IPS-20b (cell line): Measurements from ENCODE around the gene MMP21.

Experiments used
- H3K27ac ChIP-seq: one replicate; pipeline ENCODE4 v1.5.1; 2013; ENCODE audit warnings: low read length
- H3K27me3 ChIP-seq: 2 replicates; pipeline ENCODE4 v1.6.1; 2013; ENCODE audit warnings: mild to moderate bottlenecking, low read length, inconsistent platforms; ENCODE audit not compliant: insufficient read depth
- H3K36me3 ChIP-seq: 2 replicates; pipeline ENCODE4 v1.6.1; 2013; ENCODE audit warnings: low read depth, mild to moderate bottlenecking, inconsistent platforms, low read length, moderate library complexity; ENCODE audit not compliant: insufficient read depth
- H3K4me1 ChIP-seq: 2 replicates; pipeline ENCODE4 v1.6.1; 2013; ENCODE audit warnings: mild to moderate bottlenecking, control low read depth, inconsistent platforms, low read length, moderate library complexity; ENCODE audit not compliant: insufficient read depth
- H3K4me3 ChIP-seq: 2 replicates; pipeline ENCODE4 v1.5.1; 2013; ENCODE audit warnings: mild to moderate bottlenecking, low read length, inconsistent platforms
- H3K9ac ChIP-seq: 2 replicates; pipeline ENCODE4 v1.6.1; 2013; ENCODE audit warnings: low read depth, mild to moderate bottlenecking, inconsistent platforms, low read length, moderate library complexity
- H3K9me3 ChIP-seq: 2 replicates; pipeline ENCODE4 v1.6.1; 2013; ENCODE audit warnings: mild to moderate bottlenecking, low read depth, low read length, inconsistent platforms; ENCODE audit not compliant: insufficient read depth

The MMP21 gene

DNA sequence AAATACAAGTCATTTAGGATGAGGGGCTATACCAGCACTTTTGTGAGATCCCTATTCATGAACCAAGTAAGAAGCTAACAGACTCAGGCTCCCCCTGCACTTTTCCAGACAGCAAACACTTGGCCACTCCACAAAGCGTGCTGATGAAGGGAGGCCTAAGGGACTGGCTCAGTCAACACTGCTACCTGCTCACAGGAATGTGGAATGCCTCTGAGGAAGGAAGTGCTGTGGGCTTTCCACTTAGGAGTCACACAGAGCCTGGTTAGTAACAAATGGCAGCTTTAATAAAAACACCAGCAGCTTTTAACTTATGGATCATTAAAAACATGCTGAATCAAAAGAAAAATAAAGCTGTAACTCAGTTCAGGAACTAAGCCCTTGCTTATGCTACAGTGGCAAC is 32.4 kb upstream of the MMP21 start:
- H3K36me3 ChIP-seq: peaks cover 70% of the 10 kb centered on the region
- H3K4me1 ChIP-seq: no peaks in the 10 kb centered on the region
- H3K9ac ChIP-seq: no peak overlapping the region
- no peaks in the 10 kb centered on the region for H3K9me3 ChIP-seq
- H3K27ac ChIP-seq: no peak overlapping the region
- no peaks in the 10 kb centered on the region for H3K27me3 ChIP-seq
- H3K4me3 ChIP-seq: no peak overlapping the region

DNA sequence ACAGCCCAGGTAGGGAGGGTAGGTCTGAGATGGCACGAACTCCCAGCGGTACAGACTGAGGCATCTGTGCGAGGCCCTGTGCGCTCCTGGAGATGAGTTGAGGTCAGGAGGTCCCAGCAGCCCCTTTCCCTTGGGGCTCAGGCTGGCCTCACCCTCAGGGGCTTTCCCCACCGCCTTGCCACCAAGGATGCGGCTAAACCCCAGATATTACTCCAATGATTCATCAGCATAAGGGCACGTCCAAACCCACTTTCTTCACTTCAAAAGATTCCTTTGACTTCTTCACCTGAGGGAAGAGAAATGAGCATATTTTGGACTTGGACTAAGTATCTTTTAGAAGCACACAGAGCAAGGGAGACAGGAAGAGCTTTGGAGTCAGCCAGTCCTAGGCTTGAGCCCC is 27.1 kb upstream of the MMP21 start:
- Histone ChIP-seq H3K36me3 (peaks cover 56% of the 10 kb centered on the region), H3K9ac (no peak overlapping the region), H3K27me3 (no peaks in the 10 kb centered on the region), H3K4me1 (no peaks in the 10 kb centered on the region), H3K9me3 (no peaks in the 10 kb centered on the region), H3K27ac (no peak overlapping the region), H3K4me3 (no peak overlapping the region)

DNA sequence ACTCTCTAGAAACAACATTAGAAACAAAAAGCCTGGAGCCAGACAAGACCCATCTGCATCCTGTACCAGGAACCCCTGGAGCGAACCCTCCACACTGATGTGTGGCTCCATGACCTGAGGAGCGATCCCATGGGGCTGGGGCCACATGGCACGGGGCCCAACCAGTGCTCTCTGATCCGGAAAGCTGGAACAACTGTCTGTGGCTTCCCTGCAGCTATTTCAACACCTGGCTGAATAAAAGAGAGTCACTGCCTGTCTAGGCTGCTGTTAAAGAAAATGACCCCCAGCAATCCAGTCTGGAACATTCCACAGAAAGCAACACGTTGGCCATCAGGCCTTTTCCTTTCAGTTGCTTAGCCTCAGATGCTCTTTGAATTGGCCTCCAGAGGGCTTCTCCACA is 26.5 kb upstream of the MMP21 start:
- Histone ChIP-seq H3K9ac (no peak overlapping the region), H3K27ac (no peak overlapping the region), H3K36me3 (peaks cover 56% of the 10 kb centered on the region), H3K4me3 (no peak overlapping the region), H3K4me1 (no peaks in the 10 kb centered on the region), H3K27me3 (no peaks in the 10 kb centered on the region), H3K9me3 (no peaks in the 10 kb centered on the region)

DNA sequence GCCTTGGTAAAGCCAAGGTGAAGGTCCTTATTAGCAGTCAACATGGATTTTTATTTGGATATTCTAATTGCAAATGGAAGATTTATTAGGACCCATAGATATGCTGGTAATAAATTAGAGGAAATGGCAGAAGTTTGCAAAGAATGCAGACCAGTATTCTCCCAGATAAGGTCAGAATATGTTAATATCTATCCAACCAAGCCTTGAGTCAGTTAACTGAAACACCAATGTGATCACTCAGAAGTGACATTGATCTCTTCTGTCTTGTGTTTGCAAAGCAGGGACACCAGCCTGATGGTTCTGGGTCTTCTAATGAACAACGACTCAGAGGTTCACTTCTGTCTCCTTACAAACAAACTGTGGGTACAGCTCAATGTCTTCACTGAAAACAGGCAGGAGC is 26.0 kb upstream of the MMP21 start:
- Histone ChIP-seq H3K9me3 (no peaks in the 10 kb centered on the region), H3K4me1 (no peaks in the 10 kb centered on the region), H3K36me3 (peaks cover 53% of the 10 kb centered on the region), H3K27me3 (no peaks in the 10 kb centered on the region), H3K4me3 (no peak overlapping the region), H3K9ac (no peak overlapping the region), H3K27ac (no peak overlapping the region)

DNA sequence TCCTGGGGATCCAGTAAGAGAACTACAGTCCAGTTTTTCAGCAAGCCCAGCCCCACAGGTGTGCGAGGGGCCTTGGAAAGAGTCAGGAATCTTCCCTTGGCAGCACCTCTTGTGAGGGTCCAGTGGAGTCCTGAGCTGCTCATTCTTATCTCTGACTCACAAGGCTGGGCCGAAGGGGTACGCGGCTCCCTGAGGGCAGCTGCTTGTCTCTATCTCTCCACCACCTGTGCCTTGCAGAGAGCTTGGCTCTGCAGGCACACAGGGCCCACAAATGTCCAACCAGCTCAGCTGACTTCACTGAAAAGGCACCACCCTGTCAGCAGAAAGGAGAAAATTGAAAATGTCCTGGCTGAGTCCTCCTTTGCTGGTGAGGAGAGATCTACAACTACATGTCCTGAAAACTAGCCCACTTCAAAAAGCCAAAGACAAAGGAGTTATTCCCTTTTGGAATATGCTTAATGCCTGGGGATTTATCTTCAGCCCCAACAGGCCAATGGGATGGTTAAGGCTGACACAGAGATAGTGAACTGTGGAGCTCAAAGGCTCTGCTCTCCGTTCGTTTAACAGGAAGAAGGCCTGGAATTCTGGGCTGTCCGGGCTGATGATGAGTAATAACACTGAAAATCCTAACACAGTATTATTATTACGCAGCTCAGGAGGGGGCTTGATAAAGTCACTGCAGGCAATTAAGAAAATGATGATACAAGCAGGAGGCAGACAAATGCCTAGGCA is 24.0 kb upstream of the MMP21 start:
- Histone ChIP-seq H3K4me3 (no peak overlapping the region), H3K9ac (no peak overlapping the region), H3K9me3 (no peaks in the 10 kb centered on the region), H3K4me1 (no peaks in the 10 kb centered on the region), H3K27ac (no peak overlapping the region), H3K27me3 (no peaks in the 10 kb centered on the region), H3K36me3 (peaks cover 40% of the 10 kb centered on the region; the same call in 1 of the 2 replicates)

DNA sequence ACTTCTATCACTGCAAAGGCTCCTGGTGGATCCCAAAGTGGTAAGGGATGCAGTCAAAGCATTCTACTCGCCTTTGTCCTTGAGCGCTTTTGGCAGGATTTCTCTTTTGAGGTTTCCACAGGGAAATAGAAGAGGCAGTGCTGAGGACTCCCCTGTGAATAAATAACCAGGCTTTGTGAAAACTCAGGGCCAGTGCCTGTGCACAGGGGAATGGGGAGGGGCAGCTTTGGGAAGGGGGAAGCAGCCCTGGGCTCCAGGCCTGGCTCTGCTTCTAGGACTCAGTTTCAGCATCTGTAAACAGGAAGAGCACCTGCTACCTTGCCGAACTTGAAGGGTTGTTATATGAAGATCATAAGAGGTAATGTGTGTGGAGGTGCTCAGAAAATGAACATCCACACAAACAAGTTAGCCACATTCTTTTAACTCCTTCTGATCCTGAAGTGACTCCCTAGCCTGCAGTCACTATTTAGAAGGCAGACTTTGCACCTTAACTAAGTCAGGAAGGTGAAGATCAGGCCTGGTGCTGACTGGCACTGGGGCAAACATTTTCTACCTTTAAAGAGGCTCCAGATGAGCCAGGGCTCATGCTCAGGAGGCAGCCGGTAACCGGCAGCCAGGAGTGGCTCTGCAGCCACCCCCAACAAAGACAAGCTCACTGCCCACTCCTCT is 22.5 kb upstream of the MMP21 start:
- no peaks in the 10 kb centered on the region for H3K4me1 ChIP-seq
- H3K36me3 ChIP-seq: peaks cover 46% of the 10 kb centered on the region
- no peaks in the 10 kb centered on the region for H3K27me3 ChIP-seq

DNA sequence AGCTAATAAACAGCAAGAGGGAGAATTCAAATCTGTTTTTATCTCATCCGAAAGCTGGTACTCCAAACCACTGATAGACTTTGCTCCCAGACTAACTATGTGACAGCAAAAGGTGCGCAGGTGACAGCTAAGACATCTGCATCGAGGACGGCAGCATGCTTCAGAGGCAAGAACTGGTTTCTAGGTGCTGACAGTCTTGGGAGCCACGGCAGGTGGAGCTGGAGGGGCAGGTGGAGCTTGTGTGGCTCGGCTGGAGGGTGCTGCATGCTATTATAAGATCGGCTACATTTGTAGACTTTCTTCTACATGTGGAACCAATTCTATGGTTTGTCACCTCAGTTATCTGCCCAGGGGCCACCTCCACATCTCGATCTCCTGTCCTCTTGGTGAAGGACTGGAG is 21.8 kb upstream of the MMP21 start:
- Histone ChIP-seq H3K27me3 (no peaks in the 10 kb centered on the region), H3K36me3 (peaks cover 48% of the 10 kb centered on the region)

More for the DNA sequence above, 22.5 kb upstream of the MMP21 start:
- H3K9me3 ChIP-seq: no peaks in the 10 kb centered on the region
- H3K27ac ChIP-seq: no peak overlapping the region
- H3K4me3 ChIP-seq: no peak overlapping the region
- no peak overlapping the region for H3K9ac ChIP-seq

DNA sequence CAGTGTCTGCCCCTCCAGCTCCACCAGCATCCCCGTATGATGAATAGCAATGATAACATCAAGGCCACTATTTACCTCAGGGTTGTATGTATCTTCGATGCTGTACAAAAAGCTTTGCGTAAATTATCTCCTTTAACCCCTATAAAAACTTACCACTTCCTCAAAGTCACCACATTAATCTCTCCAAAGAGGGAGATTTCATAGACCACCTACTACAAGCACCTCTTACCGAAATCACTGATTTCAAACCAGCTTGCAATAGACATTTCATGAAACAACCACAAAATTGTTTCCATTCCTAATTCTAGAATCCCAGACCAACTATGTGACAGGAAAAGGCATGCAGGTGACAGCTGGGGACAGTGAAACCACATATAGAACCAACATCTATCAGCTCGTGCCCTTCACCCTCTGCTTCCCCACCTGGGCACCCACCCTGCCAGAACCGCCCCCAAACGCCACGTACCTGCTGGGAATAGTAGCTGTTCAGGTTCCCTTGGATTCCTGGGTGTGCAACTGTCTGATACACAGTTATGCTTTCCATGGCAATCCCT is 20.1 kb upstream of the MMP21 start:
- no peak overlapping the region for H3K4me3 ChIP-seq
- no peak overlapping the region for H3K9ac ChIP-seq
- H3K27ac ChIP-seq: no peak overlapping the region
- no peaks in the 10 kb centered on the region for H3K4me1 ChIP-seq
- H3K9me3 ChIP-seq: no peaks in the 10 kb centered on the region
- no peaks in the 10 kb centered on the region for H3K27me3 ChIP-seq
- peaks cover 45% of the 10 kb centered on the region for H3K36me3 ChIP-seq

More for the DNA sequence above, 21.8 kb upstream of the MMP21 start:
- Histone ChIP-seq H3K9me3 (no peaks in the 10 kb centered on the region), H3K9ac (no peak overlapping the region), H3K4me1 (no peaks in the 10 kb centered on the region), H3K27ac (no peak overlapping the region), H3K4me3 (no peak overlapping the region)

DNA sequence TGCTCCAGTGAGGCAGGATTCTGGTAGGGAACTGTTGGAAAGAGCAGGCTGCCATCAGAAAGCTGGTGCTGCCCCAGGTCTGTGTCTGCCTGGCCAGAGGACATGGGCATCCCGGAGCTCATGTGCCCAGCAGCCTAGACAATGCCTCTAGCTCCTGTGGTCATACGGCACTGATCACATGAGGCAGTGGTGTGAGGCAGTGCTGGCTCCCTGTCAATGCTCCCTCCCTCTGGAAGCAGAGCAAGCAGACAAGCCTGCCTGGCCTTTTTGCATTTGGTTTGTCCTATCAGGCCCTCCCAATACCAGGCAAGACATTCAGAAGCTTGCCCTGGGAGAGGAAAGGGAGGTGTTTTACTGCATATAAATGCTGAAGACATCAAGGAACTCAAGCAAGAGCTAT is 19.5 kb upstream of the MMP21 start:
- no peaks in the 10 kb centered on the region for H3K9me3 ChIP-seq
- H3K27me3 ChIP-seq: no peaks in the 10 kb centered on the region
- no peak overlapping the region for H3K27ac ChIP-seq
- no peak overlapping the region for H3K4me3 ChIP-seq
- peaks cover 45% of the 10 kb centered on the region for H3K36me3 ChIP-seq
- H3K4me1 ChIP-seq: no peaks in the 10 kb centered on the region
- H3K9ac ChIP-seq: no peak overlapping the region

DNA sequence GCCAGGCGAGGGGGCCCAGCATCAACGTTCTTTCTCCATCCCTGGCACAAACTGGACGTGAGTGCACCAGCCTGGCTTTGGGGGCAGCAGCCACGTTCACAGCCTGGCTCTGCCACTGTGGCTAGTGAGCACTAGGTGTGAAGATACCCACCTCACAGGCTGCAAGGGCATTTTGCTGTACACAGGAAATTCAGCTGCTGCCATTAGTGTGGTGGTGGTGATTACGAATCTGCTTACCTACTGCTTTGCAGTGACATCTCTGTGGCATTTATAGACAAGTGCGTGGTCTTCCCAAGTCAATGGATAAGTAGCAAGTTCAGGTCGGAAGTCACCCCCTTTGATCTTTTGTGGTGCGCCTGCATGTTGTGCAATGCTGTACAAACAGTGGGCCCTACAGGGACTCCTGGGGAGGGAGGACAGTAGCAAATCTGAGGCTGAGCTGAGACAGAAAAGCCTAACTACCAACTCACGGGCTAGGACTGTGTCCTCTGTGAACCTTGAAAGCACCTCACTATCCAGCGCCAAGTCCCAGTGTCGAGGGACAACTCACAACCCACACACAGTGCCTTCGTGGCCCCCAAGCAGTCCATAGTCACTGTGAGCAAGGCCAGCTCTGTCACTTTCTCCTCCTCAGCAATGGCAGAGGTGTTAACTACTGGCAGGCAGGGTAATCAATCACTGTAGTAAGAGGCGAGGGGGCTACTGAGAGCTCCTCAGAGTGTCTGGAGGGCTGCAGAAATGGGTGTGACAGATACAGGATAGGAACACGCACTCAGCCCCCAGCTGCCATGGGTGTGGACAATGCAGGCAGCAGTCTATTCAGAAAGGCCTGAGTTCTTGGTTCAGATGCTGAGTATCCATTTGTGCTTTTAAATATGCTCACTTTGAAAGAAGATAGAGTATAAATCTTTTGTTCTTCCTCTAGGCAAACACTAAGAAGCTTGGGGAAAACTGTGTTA is 17.0 kb upstream of the MMP21 start:
- Histone ChIP-seq H3K27me3 (no peaks in the 10 kb centered on the region), H3K9ac (no peak overlapping the region), H3K4me1 (no peaks in the 10 kb centered on the region), H3K36me3 (peaks cover 42% of the 10 kb centered on the region), H3K27ac (no peak overlapping the region), H3K9me3 (no peaks in the 10 kb centered on the region), H3K4me3 (no peak overlapping the region)

DNA sequence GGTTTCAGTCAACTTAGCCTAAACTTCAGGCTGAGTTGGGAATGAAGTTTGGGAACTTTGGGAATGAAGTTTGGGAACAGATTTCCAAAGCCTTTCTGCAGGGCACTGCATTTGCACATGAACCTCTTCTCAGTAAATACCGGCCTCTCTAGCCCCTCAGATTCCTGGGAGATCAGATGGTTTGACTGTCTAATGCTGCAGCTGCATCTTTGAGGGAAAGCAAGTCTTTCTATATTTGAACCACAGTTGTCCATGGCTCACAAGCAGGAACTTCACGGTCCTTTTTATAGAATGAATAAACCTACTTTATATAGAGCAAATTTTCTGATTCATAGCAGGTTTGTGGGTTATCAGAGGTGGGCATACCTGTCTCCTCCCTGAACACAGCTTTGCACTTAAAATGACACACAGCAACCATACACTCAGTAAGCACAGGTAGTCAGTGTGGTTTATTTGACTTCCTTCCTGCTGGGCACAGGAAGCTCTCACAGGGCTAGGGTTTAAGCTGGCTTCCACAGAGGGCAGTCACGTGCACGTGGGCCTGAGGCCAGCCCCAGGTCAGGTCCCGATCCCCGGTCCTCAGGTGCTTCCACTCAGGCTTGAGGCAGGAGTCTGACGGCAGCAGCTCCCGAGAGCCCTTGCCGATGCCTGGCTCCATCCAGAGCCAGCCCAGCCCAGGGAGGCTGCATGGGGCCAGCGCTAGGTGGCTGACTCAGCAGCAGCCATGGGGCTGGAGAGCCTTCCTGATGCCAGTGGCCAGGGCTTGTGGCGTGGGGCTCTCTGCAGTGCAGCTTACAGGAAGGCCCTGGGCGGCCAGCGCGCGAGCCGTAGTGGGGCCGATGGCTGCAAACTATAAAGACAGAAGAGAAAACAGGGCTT is 12.8 kb upstream of the MMP21 start:
- Histone ChIP-seq H3K4me1 (no peaks in the 10 kb centered on the region), H3K27ac (no peak overlapping the region), H3K27me3 (no peaks in the 10 kb centered on the region), H3K36me3 (peaks cover 17% of the 10 kb centered on the region; the same call in 1 of the 2 replicates), H3K4me3 (no peak overlapping the region), H3K9ac (no peak overlapping the region), H3K9me3 (no peaks in the 10 kb centered on the region)
